Measurements from ENCODE around the gene ADARB2. TPM values are rescaled to one million over a fixed set of nuclear protein-coding genes. Genes with fewer than 3 reads are reported as not detected.

Gene ADARB2
- polyA plus RNA-seq, 1 of the 3 experiments (the other 2 are of a cell fraction), result not detected

DNA sequence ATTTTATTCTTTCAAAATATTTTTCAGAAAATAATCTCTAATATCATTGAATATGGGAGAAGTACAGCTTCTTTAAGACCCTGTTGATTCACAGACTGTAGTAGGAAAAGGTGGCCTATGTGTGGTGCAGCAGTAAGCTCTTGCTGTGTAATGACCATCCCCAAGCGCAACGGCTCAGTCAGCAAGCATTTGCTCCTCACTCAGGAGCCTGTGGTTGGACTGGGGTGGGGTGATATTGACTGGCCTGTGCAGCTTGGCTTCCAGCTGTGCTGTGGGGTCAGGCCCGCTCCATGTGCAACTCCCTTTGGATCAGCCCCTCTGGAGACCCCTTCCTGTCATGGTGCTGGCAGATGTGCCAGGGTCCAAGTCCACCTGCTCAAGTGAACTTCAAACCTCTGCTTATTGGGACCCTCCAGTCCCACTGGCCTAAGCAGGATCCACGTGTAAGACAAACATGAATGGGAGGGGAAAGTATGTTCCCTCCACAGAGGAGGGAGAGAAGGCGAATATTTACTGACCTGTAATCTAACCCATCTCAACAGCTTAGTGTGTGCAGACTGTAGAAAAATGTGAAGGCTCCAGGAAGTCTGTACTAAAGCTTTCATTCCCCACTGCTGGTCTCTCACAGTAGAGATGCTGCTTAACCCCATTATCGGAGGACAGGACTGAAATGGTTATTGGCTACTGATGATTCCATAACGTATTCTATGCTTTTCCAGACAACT lies 441.4 kb downstream of the ADARB2 start:
- no peaks in the 10 kb centered on the region for H3K79me2 ChIP-seq (ENCODE audit: insufficient read depth)
- H3K9me3 ChIP-seq, result no peaks in the 10 kb centered on the region
- no peaks in the 10 kb centered on the region for H3K9me2 ChIP-seq
- no peak for TF ChIP-seq IRF3 (IDR thresholded peaks at IDR 0.05; ENCODE audit: low read depth, low read length)
- no peak for TF ChIP-seq MXI1 (IDR thresholded peaks at IDR 0.05; ENCODE audit: low read depth, low read length)
- TF ChIP-seq RFX5 (IDR thresholded peaks at IDR 0.05; ENCODE audit: low read length), result no peak
- TF ChIP-seq RXRA (IDR thresholded peaks at IDR 0.05; ENCODE audit: borderline replicate concordance, low read depth), result no peak
- TF ChIP-seq ELF1 (IDR thresholded peaks at IDR 0.05), result no peak
- TF ChIP-seq MEF2A (IDR thresholded peaks at IDR 0.05; ENCODE audit: borderline replicate concordance, low read depth), result no peak
- TF ChIP-seq SIN3A (IDR thresholded peaks at IDR 0.05; ENCODE audit: borderline replicate concordance, low read depth, low read length), result no peak
- TF ChIP-seq GABPA (IDR thresholded peaks at IDR 0.05; ENCODE audit: low read depth), result no peak
- no peak for TF ChIP-seq NFIC (IDR thresholded peaks at IDR 0.05; ENCODE audit: borderline replicate concordance)
- no peak for TF ChIP-seq POLR2AphosphoS5 (IDR thresholded peaks at IDR 0.05; ENCODE audit: low read depth, low read length)
- no peak for TF ChIP-seq YY1 (IDR thresholded peaks at IDR 0.05; ENCODE audit: low read depth)
- TF ChIP-seq TCF12 (IDR thresholded peaks at IDR 0.05), result no peak
- no peak for TF ChIP-seq RCOR1 (IDR thresholded peaks at IDR 0.05; ENCODE audit: low read length)
- TF ChIP-seq, protein P1, sequence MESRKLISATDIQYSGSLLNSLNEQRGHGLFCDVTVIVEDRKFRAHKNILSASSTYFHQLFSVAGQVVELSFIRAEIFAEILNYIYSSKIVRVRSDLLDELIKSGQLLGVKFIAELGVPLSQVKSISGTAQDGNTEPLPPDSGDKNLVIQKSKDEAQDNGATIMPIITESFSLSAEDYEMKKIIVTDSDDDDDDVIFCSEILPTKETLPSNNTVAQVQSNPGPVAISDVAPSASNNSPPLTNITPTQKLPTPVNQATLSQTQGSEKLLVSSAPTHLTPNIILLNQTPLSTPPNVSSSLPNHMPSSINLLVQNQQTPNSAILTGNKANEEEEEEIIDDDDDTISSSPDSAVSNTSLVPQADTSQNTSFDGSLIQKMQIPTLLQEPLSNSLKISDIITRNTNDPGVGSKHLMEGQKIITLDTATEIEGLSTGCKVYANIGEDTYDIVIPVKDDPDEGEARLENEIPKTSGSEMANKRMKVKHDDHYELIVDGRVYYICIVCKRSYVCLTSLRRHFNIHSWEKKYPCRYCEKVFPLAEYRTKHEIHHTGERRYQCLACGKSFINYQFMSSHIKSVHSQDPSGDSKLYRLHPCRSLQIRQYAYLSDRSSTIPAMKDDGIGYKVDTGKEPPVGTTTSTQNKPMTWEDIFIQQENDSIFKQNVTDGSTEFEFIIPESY (IDR thresholded peaks at IDR 0.05; ENCODE audit: borderline replicate concordance, low read depth), result no peak
- H3K9ac ChIP-seq, result no peak overlapping the region
- H3K4me1 ChIP-seq (ENCODE audit: control insufficient read depth in 1 of 2, insufficient read depth in 2 of 2, low read depth in 1 of 2, low read length in 1 of 2), result peaks cover 0 to 69% of the 10 kb centered on the region in 2 experiments; a peak in 2 of 4 replicates
- H3K4me2 ChIP-seq, result no peak overlapping the region
- H3K27ac ChIP-seq (ENCODE audit: low read depth in 2 of 2, low read length in 1 of 2), result peak overlapping the region in 1 of 2 experiments; percentile 100; a peak in 2 of 4 replicates
- no peak overlapping the region for H2AFZ ChIP-seq (ENCODE audit: low read depth)
- ChIA-PET CTCF (interaction anchor here (1.1 to 6.2 kb wide), 4 partner anchors 24 to 185 kb away, joined by 3 to 23 read pairs (median 6); no protein-coding TSS in a partner anchor), POLR2A (interaction anchor here (4.5 kb wide), 1 partner anchor 23 kb away, joined by 28 read pairs; no protein-coding TSS in a partner anchor)
- H4K20me1 ChIP-seq (ENCODE audit: insufficient read depth), result no peaks in the 10 kb centered on the region
- H3K36me3 ChIP-seq (replicated peaks in 1 of 2; ENCODE audit: control insufficient read depth in 1 of 2, insufficient read depth in 2 of 2, low read length in 1 of 2), result no peaks in the 10 kb centered on the region
- no peaks in the 10 kb centered on the region for H3K27me3 ChIP-seq (ENCODE audit: insufficient read depth)
- no peak overlapping the region; a peak in 1 of 4 replicates for H3K4me3 ChIP-seq (ENCODE audit: low read depth in 2 of 2, low read length in 1 of 2)
- H3F3A ChIP-seq (replicated peaks; ENCODE audit: insufficient read depth), result no peaks in the 10 kb centered on the region
- WGBS (ENCODE audit: low lambda C conversion rate), result 42% methylated on average over 7 of the region's 7 CpGs
- DNase-seq, result no peak

GRCh38 chr10:1294748-1295147 lies 442.6 kb downstream of the ADARB2 start:
- DNase-seq, result no peak
- WGBS (ENCODE audit: low lambda C conversion rate), result 57% methylated on average over 3 of the region's 7 CpGs
- Histone ChIP-seq H3K36me3 (replicated peaks in 1 of 2; ENCODE audit: control insufficient read depth in 1 of 2, insufficient read depth in 2 of 2, low read length in 1 of 2) (no peaks in the 10 kb centered on the region), H3K27me3 (ENCODE audit: insufficient read depth) (no peaks in the 10 kb centered on the region), H3F3A (replicated peaks; ENCODE audit: insufficient read depth) (no peaks in the 10 kb centered on the region), H3K4me3 (ENCODE audit: low read depth in 2 of 2, low read length in 1 of 2) (no peak overlapping the region), H3K9me2 (no peaks in the 10 kb centered on the region), H4K20me1 (ENCODE audit: insufficient read depth) (no peaks in the 10 kb centered on the region), H2AFZ (ENCODE audit: low read depth) (no peak overlapping the region), H3K4me2 (no peak overlapping the region), H3K27ac (ENCODE audit: low read depth in 2 of 2, low read length in 1 of 2) (peak overlapping the region in 1 of 2 experiments; percentile 100; a peak in 2 of 4 replicates), H3K4me1 (ENCODE audit: control insufficient read depth in 1 of 2, insufficient read depth in 2 of 2, low read depth in 1 of 2, low read length in 1 of 2) (peaks cover 0 to 81% of the 10 kb centered on the region in 2 experiments; a peak in 2 of 4 replicates), H3K9me3 (no peaks in the 10 kb centered on the region), H3K9ac (no peak overlapping the region), H3K79me2 (ENCODE audit: insufficient read depth) (no peaks in the 10 kb centered on the region)
- ChIA-PET CTCF (interaction anchor here (0.8 to 6.2 kb wide), 8 partner anchors 20 to 184 kb away, joined by 3 to 23 read pairs (median 5); no protein-coding TSS in a partner anchor), POLR2A (interaction anchor here (4.5 kb wide), 1 partner anchor 22 kb away, joined by 28 read pairs; no protein-coding TSS in a partner anchor)
- TF ChIP-seq MAX (IDR thresholded peaks at IDR 0.05; ENCODE audit: low read depth) (no peak), TCF12 (IDR thresholded peaks at IDR 0.05) (no peak), GABPA (IDR thresholded peaks at IDR 0.05; ENCODE audit: low read depth) (no peak), GATA2 (CRISPR knock-in tag; IDR thresholded peaks at IDR 0.05) (no peak), SMC3 (IDR thresholded peaks at IDR 0.05; ENCODE audit: low read depth, low read length) (no peak)
- TF ChIP-seq, protein P1 (IDR thresholded peaks at IDR 0.05; ENCODE audit: borderline replicate concordance, low read depth), result no peak
